Anterior cingulate cortex (tissue), 58 donors: ENCODE results near the gene PTPN6.
A peak's percentile ranks its signal among the peaks of the same experiment; 100 is the strongest.

Experiments used
- DNase-seq, 58 donors: peaks; one replicate each; lab custom pipeline; 2025; lab: John Stamatoyannopoulos, UW

PTPN6 gene

GRCh38 chr12:6963791-6964413, 12.7 kb downstream of the PTPN6 start:
- no peak for DNase-seq

DNA sequence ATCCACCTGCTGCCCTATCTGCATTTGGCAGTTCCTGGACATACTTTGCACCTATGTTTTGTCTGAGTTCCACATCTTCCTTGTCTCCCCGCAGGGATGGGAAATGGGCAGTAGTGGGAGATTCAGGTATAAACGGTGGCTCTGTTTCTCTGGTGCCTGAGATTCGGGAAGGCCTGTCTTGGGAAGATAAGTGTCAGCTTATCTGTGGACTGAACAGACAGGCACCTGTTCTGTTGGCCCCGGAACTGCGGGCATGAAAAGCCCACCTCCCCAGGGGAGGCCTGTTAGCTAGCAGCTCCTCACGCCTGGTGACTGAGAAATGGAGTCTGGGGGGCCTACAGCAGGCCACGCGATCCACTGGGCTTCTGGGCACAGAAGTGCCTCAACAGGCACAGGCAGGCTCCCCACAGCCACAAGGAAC, 13.5 kb downstream of the PTPN6 start:
- DNase-seq = no peak

DNA sequence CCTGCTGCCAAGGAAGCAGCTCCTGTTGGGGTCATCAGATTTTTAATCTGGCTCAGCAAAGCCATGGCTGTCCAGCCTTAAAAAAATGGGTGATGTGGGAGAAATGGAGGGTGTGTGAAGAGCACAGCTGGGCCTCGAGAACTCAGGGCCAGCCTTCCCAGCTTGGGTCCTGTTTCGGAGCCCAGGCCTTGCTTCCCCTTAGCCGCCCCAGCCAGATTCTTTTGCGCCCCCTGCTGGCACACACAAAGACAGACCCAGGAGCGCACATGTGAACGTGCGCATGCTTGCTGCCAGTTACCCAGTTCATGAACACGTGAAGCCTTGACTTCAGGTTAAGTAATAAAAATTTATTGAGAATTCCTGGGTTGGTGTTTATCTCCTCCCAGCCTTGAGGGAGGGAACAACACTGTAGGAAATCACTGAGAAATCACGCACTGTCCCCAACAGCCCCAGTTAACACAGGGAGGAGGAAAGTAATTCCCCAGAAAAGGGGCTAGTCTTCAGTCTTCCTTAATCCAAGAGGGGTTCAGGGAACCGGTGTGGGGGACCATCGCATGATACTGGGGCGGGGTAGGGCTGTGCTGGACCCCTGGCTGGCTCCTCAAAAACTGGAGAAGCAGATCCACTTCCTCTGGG, 14.0 kb downstream of the PTPN6 start:
- DNase-seq = peak in 54 of 58 donors; percentile 12 to 88 (median 66)

GRCh38 chr12:6965714-6966113, 14.6 kb downstream of the PTPN6 start:
- no peak for DNase-seq

DNA sequence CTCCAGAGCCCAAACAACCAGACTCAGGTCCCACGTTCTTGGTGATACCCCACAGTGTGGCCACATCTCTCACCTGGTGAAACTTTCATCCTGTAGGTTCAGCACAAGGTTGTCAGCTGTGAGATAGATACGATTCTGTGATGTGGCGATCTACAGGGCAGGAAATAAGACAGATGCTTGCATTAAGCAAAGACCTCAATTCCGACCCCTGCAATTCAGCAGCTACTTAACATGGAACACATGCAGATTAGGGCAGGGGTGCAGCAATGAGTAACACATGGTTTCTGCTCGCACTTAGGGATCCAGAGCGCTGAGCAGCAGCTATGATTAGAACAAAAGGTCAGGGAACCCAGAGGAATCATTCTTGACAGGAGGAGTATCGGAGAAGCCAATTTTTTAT, 15.2 kb downstream of the PTPN6 start:
- no peak for DNase-seq

DNA sequence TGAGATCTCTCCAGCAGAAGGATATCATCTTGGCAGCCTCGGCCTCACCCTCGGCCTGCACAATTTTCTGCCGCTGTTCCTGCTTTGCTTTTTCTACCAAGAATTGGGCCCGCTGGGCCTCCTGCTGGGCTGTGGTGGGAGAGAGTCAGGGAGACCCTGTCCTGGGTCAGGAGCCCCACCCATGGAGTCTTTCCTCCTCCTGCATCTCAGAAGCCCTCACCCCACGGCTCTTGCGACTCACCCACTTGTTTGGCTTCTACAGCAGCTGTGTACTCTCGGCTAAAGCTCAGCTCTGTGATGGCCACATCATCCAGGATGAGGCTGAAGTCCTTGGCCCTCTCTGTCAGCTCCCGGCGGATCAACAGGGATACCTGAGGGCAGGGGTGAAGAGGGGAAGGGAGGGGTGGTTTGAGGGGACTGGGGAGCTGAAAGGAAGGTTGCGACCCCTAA, 16.5 kb downstream of the PTPN6 start:
- DNase-seq = no peak

DNA sequence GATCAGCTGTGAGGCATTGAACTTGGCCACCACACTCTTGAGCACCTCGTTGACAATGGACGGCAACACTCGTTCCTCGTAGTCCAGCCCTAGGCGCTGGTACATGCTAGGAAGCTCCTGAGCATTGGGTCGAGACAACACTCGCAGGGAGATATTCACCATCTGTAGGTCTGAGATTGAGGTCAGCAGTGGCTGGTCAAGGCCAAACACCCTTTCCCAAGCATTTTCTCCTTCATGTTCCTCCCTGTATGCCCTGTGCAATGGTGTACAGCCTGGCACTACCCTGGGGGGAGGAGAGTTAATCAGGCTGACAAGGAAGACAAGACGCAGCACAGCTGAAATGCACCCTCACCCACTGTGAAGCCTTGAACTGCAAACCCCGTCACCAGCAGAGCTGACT, 17.3 kb downstream of the PTPN6 start:
- DNase-seq = no peak

DNA sequence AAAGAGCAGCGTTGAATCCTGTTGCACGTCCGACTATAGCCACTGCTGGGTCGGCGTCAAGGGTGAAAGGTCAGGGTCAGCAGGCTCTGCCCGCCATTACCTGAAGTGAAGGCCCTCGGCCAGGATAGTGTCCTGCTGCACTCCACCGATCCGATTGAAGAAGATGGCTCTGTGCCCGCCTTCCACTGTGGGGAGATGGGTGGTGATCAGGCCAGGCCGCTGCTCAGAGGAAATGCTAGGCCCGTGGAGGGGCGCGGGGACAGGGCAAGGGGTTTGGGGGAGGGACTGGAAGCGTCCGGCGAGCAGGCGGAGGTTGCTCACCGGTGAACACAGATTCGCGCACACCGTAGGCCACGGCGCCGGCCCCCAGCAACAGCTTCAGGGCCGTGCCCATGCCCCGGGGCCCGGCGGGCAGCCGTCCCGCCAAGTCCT, 19.0 kb downstream of the PTPN6 start:
- DNase-seq = peak in 1 of 58 donors; percentile 58

DNA sequence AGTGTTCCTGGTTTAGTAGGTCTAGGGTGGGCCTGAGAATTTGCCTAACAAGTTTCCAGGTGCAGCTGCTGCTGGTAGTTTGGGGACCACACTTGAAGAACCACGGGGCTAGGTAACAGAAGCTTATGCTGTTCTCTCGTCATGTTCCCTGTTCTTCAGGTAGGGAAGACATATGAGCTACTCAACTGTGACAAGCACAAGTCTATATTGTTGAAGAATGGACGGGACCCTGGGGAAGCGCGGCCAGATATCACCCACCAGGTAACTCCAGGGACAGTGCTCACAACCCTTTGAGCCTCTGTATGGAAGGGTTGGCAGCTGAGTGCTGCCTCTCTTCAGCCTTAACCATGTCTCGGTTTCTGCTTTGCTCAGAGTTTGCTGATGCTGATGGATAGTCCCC, 23.0 kb downstream of the PTPN6 start:
- no peak for DNase-seq

- no peak for DNase-seq
Observed at GRCh38 chr12:6975297-6976032, 24.3 kb downstream of the PTPN6 start.

DNA sequence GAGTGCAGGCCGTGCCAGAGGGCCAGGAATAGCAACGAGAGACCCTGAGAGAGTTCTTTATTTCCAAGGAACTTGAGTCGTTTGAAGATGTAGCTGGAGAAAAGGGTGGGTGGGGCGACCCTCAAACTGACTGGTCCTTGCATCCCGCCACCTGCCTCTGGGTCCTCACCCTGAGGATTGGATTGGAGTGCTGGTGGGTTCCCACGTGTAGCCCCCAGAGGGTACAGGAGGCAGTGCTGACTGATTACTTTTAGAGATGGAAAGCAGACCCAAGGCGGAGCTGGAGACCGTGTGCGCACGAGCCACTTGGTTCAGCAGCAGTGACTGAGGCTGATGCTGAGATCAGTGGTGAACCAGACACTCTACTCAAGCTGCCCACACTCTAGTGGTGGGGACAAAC, 26.5 kb downstream of the PTPN6 start:
- no peak for DNase-seq

DNA sequence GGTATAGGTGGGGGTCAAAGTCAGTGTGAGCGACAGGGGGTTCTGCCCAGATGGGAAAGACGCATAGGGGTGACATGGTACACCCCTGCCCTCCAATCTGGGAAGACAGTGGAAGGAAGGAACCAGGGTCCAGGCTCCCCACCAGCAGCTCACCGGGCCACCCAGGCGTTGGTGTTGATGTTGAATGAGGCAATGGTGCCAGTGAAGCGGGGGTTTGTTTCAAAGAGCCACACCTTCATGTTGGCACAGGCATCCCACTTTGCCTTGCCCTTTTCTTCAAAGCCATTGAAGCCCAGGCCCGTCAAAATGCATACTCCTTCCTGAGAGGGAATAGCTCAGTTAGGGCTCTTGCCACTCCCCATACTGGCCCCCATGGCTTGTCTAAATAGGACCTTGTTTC, 27.0 kb downstream of the PTPN6 start:
- no peak for DNase-seq

- DNase-seq = no peak
Observed at GRCh38 chr12:6978611-6979011, 27.5 kb downstream of the PTPN6 start.

GRCh38 chr12:6979021-6979420, 27.9 kb downstream of the PTPN6 start:
- DNase-seq = no peak

DNA sequence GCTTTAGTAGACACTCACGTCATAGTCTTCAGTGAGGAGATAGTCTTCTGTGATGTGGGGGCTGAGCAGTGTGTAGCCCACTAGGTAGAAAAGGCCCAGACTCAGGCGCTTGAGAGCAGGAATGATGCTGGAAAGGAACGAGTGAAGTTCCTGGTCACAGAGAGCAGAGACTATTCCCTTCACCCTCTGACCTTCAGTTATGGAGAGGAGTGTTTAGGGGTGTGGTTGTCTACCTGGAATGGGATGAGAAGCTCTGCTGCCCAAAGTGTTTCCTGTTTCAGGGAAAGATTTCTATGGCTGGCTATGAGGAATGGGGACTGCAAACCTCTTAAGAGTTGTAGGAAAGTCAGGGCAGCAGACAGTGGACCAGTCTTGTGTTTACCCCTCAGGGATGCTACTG, 28.3 kb downstream of the PTPN6 start:
- DNase-seq = no peak

DNA sequence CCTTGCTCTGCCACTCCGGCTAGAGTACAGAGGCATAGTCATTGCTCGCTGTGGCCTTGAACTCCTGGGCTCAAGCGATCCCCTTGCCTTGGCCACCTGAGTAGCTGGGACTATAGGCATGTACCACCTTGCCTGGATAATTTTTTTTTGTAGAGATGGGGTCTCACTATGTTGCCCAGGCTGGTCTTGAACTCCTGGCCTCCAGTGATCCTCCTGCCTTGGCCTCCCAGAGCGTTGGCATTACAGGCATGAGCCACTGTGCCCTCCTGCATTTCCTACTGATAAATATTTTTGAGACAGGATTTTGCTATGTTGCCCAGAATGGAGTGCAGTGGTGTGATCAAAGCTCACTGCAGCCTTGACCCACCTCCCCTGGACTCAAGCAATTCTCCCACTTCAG, 28.9 kb downstream of the PTPN6 start:
- no peak for DNase-seq

GRCh38 chr12:6980740-6981139, 29.6 kb downstream of the PTPN6 start:
- DNase-seq = no peak

DNA sequence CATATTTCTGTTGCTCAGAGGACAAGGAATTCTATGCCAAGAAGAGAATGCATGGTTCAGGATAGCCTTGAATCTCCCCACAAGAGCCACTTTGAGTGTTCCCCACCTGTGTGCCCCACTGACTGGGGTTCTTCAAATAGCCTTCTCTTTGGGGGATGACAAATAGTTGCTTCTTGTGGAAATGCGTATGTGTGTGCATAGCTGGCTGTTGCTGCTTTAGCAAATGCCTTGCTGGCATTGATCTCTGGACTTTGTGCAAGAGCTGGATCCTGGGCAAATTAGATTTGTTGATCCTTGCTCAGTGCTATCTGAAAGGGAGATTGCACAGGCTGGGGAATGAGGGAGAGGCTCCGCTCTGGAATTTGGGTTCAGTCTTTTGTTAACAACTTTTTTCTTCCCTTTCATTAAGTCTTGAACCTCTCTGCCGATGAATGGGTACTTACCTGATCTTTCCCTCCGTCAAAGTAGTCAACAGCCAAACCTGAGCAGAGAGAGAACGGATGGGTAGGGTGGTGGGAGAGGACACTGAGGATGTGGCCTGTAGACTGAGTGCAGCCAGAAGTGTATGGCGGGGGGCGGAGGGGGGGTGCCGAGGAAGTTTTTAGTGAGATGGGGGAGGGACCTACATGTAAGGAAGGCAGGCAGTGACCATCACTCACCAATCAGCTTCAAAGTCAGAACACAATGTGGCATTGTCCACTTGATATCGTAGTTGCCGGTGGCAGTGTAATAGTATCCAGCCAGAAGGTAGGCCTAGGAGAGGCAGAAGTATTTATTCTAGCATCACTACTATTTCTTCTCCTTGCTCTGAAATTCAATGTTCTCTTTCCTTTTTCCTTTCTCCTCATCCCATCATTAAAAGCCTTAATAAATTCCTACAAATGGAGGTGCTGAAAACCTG, 30.2 kb downstream of the PTPN6 start:
- DNase-seq = no peak

- DNase-seq = no peak
Observed at GRCh38 chr12:6982532-6982931, 31.4 kb downstream of the PTPN6 start.

DNA sequence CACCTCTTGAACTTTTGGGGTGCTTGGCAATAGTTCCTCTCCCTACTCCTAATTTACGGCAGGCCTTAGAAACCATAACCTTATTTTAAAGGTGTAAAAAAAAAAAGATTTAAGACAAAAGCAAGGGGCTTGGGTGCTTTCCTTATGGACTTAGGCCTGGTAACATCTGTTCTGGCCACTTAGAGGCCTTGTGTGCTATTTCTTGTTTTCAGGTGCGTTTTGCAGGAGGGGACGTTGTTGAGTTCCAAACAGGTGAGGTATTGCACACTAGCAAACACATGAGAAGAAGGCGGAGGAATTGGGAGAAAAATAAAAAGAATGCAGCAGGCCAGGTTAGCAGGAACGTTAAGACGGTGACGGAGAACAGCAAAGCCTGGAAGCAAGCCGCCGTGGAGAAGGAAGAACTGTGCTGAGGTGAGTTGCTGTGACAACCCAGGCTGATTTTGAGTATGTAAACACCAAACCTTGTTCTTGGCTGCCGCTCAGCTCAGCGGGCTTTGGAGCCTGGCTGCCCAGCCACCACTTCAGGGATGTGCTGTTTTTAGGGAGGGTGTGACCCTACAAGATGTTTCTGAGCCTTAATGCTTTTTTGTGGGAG, 36.9 kb downstream of the PTPN6 start:
- peak in 1 of 58 donors; percentile 22 for DNase-seq
